HEK293T (cell line): ENCODE results near the gene RPS21.

Experiments used
- ARNT ChIP-seq: fragments of 450-650 bp; IDR thresholded peaks from 2 replicates; pipeline ENCODE4 v1.6.1; 2017; ENCODE audit warnings: mild to moderate bottlenecking
- BHLHE40 ChIP-seq: fragments of 450-650 bp; IDR thresholded peaks from 2 replicates; pipeline ENCODE4 v1.6.1; 2016; ENCODE audit warnings: mild to moderate bottlenecking, moderate library complexity, borderline replicate concordance
- CTBP1 ChIP-seq: fragments of 450-650 bp; IDR thresholded peaks from 2 replicates; pipeline ENCODE4 v1.6.1; 2016; ENCODE audit warnings: borderline replicate concordance
- ELF4 ChIP-seq: fragments of 450-650 bp; IDR thresholded peaks from 2 replicates; pipeline ENCODE4 v1.6.1; 2017; ENCODE audit warnings: antibody characterized with exemption
- FOXA1 ChIP-seq: fragments of 450-650 bp; IDR thresholded peaks from 2 replicates; pipeline ENCODE4 v1.6.1; 2016; ENCODE audit warnings: mild to moderate bottlenecking
- FOXK2 ChIP-seq: fragments of 450-650 bp; IDR thresholded peaks from 2 replicates; pipeline ENCODE4 v1.6.1; 2016; ENCODE audit warnings: mild to moderate bottlenecking
- FOXM1 ChIP-seq: fragments of 450-650 bp; IDR thresholded peaks from 2 replicates; pipeline ENCODE4 v1.6.1; 2017; ENCODE audit warnings: mild to moderate bottlenecking, borderline replicate concordance
- HDGF ChIP-seq: fragments of 450-650 bp; IDR thresholded peaks from 2 replicates; pipeline ENCODE4 v1.6.1; 2017; ENCODE audit warnings: antibody characterized with exemption, borderline replicate concordance
- PKNOX1 ChIP-seq: fragments of 450-650 bp; IDR thresholded peaks from 2 replicates; pipeline ENCODE4 v1.6.1; 2016
- SUZ12 ChIP-seq: fragments of 450-650 bp; IDR thresholded peaks from 2 replicates; pipeline ENCODE4 v1.6.1; 2016; ENCODE audit warnings: mild to moderate bottlenecking
- TARDBP ChIP-seq: fragments of 450-650 bp; IDR thresholded peaks from 2 replicates; pipeline ENCODE4 v1.6.1; 2016
- ZNF384 ChIP-seq: fragments of 450-650 bp; IDR thresholded peaks from 2 replicates; pipeline ENCODE4 v1.6.1; 2016

- TF ChIP-seq FOXA1, result no peak
- TF ChIP-seq CTBP1, result no peak
- no peak for TF ChIP-seq FOXK2
- TF ChIP-seq BHLHE40, result no peak
- TF ChIP-seq PKNOX1, result no peak
- no peak for TF ChIP-seq TARDBP
- TF ChIP-seq ZNF384, result no peak
- TF ChIP-seq ELF4, result no peak
- no peak for TF ChIP-seq HDGF
- TF ChIP-seq SUZ12, result no peak
- TF ChIP-seq FOXM1, result no peak
- TF ChIP-seq ARNT, result no peak
Measured at GRCh38 chr20:62361799-62362589, 24.9 kb upstream of the RPS21 start.
